HG02642 (cell line): Measurements from ENCODE around the gene ACOX3.

Experiments
- ATAC-seq: cut with Tn5 transposase; IDR thresholded peaks from one replicate; pipeline ENCODE4 v1.9.1; 2021; ENCODE audit warnings: mild to moderate bottlenecking; ENCODE audit not compliant: unreplicated experiment, poor library complexity

Gene ACOX3

DNA sequence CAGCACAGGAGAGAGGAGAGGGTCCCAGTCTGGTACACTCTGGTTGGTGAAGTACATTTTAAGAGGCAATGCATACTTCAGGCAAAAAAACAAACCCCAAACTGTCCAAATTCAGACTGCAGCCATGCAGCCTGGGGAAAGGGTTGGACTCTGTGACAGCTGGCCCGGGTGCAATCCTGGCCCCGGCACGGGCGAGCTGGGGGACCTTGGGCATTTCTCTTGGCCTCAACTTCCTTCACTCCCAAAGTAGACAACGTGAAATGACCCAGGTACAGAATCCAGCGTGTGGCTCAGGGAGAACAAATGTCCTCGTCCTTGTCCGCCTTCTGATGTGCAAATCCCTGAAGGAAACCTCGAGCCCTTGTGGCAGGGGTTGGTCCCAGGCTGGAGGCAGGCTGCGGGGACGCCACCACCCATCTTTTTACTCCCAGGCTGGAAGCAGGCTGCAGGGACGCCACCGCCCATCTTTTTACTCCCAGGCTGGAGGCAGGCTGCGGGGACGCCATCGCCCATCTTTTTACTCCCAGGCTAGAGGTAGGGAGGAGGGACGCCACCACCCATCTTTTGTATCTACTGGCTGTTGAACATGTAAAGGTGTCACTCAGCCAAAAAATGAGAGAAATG lies 62.3 kb downstream of the ACOX3 start:
- ATAC-seq: no peak

DNA sequence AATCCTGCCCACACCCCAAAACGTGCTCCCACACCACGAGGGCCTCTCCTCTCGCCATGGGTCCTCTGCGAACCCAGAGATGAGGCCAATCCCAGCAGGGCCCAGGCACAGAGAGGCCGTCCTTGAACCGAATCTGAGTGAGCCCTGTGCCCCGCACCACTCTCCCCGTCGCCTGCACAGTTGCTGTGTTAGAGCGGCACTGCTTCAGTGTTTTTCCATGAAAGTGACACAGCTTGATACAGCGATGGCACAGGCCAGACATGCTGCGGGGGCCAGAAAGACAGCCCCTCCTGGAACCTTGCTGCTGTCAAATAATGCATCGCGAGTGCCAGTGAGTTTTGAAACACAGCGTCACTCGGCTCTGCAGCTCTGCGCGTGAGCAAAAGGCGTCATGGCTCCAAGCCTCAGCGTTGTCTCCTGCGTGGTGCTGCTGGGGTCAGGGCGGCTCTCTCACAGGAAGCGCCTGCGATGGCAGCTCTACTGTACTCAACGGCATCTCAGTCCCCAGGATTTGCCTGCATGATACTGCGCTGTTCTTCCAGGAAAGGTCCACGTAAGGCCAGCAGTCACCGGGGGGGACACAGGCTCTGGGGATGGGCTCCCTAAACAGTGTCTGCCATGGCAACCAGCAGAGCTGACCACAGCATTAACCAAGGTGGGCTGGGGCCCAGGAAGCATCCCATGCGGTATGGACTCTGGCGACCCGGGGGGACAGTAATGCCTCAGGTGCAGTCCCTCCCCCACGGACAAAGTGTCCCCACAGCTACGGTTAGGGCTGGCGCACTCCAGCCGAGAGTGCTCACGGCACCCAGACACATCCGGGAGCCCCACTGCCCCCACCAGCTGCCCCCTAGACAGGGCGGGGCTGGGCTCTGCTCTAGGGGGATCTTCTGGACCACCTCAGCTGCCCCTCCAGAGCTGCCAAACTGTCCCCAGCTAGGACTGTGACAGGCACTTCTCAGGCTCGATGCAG lies 63.1 kb downstream of the ACOX3 start:
- ATAC-seq: no peak

DNA sequence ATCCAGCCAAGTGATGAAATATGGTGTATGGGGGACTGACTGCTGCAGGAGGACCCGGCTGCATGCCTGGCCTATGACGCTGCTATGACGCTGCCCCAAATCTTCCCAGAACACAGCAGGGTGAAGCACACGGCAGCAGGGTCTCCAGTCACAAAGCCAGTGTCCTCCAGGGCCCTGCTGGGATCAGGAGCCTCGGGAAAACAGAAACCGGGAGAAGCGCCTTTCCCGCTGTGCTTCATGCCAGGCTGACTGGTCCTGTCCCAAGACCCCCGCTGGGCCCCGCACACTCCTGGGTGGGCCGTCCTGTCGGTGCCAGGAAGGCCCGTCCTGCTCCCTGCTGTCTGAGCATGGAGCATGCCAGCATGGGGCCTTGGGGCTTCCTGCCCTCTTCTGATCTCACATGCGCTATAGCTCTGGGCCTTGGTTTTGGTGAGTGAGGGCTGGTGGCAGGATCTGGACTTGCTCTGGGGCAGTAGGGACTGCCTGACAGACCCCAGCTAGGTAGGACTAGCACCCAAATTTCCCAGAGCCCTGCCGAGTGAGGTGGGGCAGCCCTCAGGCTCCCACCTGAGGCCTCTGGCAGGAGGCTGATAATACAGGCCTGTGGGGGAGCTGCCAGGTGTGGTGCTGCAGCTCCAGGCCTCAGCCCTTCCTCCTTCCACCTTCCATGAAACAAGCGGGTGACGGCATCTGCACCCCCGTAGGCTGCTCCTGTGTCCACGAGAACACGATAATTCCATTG lies 64.0 kb downstream of the ACOX3 start:
- no peak for ATAC-seq

DNA sequence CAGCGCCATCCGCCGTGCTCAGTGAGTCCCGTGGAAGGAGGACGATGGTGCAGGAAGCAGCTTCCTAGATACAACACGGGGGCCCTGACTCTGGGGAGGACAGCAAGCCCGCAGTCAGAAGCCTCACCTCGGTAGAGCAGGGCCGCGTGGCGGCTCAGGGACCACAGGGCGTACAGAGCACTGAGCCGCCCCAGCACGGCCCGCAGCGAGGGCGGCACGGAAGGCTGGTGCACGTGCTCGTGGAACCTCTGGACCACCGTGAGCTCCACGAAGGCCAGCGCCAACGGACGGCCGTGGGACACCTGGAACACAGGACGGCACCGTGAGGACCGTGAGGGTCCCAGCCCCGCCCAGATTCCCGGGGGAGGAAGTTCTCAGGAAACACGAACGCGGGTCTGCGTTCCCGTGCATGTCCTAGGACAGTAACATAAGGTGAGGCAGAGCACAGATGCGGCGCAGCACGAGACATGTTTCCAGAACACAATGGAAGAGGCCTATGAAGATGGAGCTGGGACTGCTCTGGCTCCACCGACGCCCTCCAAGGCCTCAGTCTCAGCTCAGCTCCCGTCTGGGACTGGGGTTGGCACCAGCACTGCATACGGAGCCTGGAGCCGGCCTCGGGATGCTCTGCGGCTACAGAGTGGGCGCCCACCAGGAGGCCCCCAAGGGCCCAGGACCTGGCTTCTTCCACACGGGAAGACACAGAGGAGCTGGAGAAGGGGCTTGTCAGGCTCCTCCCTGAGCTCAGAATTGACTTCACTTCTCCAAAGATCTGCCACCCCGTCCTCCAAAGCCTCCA lies 65.5 kb downstream of the ACOX3 start:
- no peak for ATAC-seq

DNA sequence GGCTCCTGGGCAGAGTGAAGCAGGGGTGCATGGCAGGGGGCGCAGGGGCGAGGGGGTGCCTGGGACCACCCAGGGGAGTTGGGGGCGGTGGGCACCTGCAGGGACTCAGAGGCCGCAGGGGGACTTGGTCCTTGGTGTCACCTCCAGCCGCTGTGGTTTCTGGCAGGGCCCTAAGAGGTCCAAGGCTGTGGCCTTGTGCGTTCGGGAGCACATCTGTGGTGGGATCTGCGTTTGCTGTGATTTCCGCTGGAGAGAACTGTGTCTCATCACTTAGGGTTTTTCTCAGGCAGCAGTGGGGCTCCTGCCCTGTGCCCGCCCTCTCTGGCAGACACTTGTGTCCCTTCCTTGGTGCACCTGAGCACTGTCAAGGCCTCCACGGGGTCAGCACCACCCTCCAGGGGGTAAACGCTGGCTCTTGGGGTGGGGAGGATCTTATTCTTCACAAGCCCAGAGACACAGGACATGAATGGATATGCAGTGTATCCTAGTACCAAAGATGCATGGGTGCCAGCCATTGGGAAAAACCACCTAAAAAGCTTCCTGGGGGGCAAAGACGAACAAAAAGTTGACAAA lies 66.5 kb downstream of the ACOX3 start:
- ATAC-seq: no peak

DNA sequence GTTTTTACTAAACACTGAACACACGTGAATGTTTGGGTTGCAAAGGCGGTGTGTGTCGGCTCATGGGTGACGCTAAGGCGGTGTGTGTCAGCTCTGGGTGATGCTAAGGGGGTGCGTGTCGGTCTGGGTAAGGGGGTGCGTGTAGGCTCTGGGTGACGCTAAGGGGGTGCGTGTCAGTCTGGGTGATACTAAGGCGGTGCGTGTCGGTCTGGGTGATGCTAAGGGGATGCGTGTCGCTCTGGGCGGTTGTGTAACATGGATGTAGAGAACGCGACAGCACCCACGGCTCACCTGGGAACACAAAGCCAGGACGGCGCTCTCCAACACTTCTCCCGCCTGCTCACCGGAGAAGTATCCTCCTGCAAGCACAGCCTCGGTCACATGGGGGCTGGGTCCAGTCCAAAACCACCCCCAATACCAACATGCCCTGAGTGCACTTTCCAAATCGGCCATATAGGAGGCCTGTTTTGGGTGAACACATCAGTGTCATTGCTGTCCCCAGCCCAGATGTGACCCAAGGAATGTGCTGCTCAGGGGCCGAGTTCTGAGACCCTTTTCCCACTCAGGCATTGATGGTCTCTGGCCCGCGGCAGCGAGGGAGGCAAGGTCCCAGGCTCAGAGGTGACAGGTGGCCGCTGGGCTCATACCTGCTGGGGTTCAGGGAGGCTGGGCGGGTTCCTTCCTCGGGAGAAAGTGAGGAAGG lies 67.1 kb downstream of the ACOX3 start:
- no peak for ATAC-seq

DNA sequence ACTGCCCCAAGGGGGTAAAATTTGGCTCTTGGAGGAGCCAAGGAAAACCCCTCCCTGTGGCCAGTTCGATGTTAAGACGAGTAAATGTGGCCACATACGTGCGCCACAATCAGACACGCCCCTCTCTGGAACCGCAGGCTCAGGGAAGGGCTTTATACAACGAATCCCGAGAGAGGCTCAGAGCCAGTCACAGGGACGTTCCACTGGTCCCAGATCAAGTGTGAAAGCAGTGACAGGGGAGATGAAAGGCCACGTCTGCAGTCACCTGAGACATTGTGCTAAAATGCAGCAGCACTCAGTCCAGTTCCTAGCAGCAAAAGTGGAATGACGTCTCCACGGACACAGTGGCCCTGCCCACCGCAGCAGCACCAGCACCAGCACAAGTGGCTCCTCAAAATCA lies 68.0 kb downstream of the ACOX3 start:
- ATAC-seq: no peak

DNA sequence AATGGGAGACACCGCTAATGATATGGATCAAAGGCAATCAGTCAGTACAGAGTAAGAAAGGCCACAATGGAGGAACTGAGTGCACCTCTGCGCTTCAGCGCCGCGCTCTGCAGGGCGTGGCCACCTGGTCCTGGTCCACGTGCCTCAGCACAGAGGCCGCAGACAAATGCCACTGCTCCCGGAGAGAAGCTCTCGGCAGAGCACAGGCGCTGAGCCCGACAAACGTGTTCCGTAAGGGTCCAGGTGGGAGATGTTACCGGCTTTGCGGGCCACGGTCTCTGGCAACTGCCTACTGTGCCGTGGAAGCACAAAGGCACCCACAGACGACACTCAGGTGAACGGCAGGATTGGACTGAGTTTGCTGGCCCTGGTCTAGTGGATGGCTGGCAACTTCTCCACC lies 68.9 kb downstream of the ACOX3 start:
- ATAC-seq: no peak

DNA sequence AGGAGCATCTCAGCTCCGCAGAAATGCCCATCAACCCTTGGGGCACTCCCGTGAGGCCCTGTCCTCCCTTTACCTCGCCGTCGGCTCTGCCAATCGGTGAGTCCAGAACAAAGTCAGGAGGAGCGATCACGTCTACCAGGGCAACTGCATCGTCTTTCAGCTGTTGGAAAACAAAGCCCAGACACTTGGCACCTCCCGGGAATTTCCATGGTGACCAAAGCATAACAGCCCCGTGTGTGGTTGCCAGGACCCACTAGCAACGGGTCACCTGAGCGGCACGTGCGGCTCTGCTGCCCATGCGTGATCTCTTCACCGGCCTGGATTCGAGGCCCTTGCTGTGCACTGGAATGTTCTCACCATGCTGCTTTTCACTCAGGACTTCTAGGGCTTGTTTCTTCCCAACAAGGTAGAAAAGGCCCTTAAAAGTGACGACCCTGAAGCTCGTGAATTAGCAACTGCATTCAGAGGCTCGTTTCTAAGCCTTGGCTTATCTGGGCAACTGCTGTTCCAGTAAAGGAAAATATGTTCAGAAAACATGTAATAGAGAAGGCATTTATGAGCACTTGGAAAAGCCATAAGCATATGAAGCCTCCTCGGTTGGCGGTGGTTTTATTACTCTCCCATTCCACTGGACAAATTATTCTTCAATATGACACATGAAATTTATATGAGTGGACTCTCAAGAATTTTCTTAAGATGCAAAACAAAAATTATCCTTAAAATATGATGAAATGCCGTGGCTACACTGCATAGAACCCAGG lies 69.5 kb downstream of the ACOX3 start:
- no peak for ATAC-seq

DNA sequence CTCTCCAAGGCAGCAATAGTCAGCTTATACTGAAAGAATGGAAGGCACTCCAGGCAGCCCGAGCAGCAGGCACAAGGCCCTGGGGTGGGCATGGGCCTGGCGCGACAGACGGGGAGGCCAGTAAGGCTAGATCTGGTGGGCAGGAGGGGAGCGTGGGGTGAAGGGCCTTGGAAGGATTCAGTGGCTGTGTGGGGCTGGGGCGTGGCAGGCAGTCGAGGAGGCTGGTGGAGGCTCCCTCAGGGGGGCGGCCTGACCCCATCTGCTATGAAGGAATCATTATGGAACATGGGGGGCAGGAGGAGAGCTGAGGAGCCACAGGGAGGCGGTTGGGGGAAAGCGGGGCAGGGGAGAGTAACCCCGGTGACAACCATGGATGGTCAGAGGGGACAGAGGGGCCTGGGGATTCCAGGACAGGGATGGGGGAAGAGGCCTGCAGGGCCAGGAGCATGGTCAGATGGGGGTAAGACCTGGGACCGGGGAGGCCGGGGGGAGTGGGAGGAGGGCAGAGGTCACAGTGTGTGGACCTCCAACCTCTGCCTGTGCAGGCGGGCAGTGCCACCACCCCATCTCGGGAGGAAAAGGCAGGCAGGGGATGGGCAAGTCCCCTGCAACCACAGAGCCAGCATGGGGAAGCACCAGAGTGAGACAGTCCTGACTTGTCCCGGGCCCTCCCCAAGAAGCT lies 70.3 kb downstream of the ACOX3 start:
- no peak for ATAC-seq

DNA sequence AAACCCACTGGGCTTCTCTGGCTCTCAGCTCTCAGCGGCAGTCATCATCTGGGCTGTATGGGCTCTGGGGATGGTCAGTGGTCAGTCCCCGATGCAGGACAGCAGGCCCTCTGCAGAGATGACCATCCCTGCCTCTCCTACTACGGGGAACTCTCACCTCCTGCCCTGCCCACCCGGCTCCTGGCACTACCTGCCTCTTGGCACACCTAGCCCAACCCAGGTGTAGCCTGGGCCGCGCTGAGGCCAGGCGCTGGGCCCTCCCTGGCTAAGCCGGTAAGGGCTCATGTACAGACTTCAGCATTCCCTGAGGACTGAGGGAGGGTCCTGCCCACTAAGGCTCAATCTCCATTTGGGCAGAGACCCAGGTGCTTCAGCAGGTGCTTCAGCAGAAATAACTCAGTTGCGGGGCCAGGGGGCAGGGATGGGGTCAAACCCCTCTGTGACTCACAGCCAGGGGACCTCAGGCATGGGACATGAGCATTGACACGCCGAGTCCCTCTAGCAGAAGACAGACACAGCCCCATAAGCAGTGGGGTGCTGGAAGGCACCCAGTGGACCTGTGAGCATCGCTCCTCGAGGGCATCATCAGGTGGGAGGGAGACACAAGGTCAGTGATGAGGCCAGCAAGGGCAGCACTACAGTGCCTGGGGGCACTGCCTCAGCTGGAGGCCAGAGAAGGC lies 71.0 kb downstream of the ACOX3 start:
- no peak for ATAC-seq

DNA sequence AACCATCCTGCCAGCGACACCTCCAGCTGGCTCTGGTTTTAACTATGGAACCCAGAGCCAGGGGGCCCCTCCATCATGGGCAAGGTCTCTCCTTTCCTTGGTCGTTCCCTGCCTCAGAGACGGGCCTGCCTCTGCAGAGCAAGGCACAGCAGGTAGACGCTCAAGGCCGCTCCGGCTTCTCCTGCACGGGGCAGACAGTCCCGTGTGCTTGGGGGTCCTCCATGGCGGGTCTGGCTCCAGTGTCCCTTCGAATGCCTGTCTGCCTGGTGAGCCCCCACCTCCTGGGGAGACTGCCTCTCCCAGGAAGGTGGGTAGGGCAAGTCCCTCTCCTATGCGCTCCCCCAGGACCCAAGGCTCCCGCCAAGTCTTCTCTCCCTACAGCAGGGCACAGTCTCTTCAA lies 71.5 kb downstream of the ACOX3 start:
- ATAC-seq: no peak

DNA sequence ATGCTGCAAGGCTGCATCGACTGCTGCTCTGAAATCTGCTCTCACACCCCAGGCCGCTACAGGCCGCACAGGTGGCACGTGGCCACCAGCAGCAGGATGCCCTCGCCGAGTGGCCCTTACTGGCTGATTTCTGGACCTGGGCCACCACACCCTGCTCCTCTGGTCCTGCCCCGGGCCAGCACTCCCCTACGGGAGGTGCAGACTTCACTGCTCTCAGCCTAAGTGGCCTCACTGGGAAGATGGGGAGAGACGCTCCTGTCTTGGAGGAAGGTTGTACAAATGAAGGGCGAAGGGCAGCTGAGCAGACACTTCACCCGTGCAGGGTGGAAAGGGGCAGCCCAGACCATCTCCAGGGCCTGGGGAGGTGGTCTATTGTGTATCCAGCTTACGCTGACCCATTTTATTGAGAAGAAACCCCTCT lies 72.5 kb downstream of the ACOX3 start:
- no peak for ATAC-seq

DNA sequence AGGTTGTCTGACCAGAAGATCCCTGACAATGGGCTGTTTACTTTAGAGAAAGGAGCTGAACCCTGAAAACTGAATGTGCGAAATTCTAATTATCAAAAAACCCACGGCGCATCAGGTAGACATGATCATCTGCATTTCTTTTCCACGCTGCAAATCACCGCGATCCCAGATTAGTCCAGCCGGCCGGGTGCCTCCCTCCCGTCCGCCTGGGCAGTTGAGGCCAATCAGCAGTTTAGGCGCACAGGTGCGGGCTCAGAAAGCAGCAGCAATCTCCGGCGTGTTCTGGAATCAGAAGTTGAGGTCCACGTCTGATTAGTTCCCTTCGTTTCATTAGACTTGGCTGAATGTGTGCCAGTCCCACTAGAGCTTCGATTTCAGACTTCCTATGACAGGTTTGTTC lies 73.9 kb downstream of the ACOX3 start:
- no peak for ATAC-seq

DNA sequence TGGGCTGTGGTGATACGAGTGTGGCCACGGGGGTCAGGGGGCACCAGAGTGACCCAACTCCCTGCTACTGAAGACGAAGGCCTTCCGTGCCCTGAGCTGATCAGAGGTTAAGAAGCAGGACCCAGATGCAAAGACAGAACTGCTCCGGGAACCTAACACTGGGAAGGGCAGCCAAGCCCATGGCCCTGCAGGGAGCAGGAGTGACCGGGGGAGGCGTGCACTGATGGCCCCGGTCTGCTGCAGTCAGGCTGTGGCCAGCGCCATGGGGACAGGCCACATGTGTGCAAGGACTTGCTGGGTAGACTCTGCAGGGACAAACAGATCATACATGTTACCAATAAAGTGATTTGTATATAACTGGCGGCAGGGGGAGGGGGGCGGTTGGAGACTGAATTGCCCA lies 74.6 kb downstream of the ACOX3 start:
- no peak for ATAC-seq

DNA sequence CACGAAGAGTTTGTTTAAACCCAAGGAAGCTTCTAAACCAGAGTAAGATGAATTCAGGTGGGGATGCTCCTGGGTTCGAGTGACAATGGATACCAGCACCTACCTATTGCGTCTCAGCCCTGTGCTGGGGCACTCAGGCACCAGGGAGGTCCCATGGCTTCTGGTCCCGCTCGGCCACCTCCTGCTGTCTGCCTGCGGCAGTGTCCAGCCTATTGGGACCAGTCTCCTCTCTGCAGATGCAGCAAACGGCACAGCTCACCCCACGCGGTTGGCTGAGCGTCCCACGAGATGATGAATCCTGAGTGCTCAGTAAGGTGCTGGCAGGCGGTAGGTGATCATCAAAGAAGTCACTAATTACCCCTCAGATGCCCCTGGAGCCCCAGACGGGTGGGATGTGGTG lies 75.2 kb downstream of the ACOX3 start:
- no peak for ATAC-seq

DNA sequence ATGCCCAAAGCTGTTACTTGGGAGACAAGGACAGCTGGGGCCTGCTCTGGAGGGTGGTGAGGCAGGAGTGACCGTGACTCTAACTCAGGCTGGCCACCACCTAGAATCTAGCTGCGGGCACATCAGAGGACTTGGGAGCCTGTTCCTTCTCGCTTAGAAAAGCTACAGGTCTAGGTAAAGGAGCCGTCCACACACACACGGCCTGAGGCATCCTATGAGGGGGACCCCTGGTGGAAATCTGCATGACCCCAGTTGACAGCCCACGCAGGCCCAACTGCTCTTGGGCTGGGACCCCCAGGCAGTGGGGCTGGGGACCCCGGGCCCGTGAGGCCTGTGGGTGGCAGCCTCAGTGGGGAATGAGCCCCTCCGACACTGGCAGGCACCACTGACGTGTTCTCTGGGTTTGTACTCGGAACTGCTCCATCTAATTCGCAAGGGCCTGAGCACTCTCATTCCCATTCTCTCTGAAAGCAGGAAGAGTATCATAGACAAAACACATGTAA lies 75.6 kb downstream of the ACOX3 start:
- no peak for ATAC-seq
